SJSA1 (cell line): Measurements from ENCODE around the gene MFAP2. TPM values are rescaled to one million over a fixed set of nuclear protein-coding genes. Genes with fewer than 3 reads are reported as not detected.

Experiments
- DNase-seq, 2 experiments: peaks; one replicate each; pipeline ENCODE4 v3.0.0-alpha.2; 2015 to 2020; ENCODE audit warnings: low spot score in 2 of 2, low read depth in 1 of 2
- H3K27ac ChIP-seq: fragments of 250-450 bp; sonication (Bioruptor Pico); 2 replicates; pipeline ENCODE4 v1.5.1; 2020; ENCODE audit warnings: mild to moderate bottlenecking, moderate library complexity
- H3K27me3 ChIP-seq: fragments of 250-450 bp; sonication (Bioruptor Pico); replicated peaks from 2 replicates; pipeline ENCODE4 v1.5.1; 2020; ENCODE audit warnings: mild to moderate bottlenecking, moderate library complexity
- H3K36me3 ChIP-seq: fragments of 250-450 bp; sonication (Bioruptor Pico); 2 replicates; pipeline ENCODE4 v1.5.1; 2020; ENCODE audit warnings: mild to moderate bottlenecking
- H3K4me1 ChIP-seq: fragments of 250-450 bp; sonication (Bioruptor Pico); replicated peaks from 2 replicates; pipeline ENCODE4 v1.6.1; 2021; ENCODE audit warnings: mild to moderate bottlenecking
- H3K4me3 ChIP-seq: fragments of 250-450 bp; sonication (Bioruptor Pico); 2 replicates; pipeline ENCODE4 v1.5.1; 2020; ENCODE audit warnings: mild to moderate bottlenecking
- H3K9me3 ChIP-seq: fragments of 250-450 bp; sonication (Bioruptor Pico); replicated peaks from 2 replicates; pipeline ENCODE4 v1.5.1; 2020; ENCODE audit warnings: mild to moderate bottlenecking
- total RNA-seq: library from RNA; depleted of rRNA; stranded (reverse); fragments of >200 nt; shearing (Covaris generic); gene quantifications from 2 replicates; pipeline ENCODE4 v1.2.3, GENCODE V29; 2014

The MFAP2 gene
- total RNA-seq, 1 experiment from 2014 or later: 9.3 TPM

DNA sequence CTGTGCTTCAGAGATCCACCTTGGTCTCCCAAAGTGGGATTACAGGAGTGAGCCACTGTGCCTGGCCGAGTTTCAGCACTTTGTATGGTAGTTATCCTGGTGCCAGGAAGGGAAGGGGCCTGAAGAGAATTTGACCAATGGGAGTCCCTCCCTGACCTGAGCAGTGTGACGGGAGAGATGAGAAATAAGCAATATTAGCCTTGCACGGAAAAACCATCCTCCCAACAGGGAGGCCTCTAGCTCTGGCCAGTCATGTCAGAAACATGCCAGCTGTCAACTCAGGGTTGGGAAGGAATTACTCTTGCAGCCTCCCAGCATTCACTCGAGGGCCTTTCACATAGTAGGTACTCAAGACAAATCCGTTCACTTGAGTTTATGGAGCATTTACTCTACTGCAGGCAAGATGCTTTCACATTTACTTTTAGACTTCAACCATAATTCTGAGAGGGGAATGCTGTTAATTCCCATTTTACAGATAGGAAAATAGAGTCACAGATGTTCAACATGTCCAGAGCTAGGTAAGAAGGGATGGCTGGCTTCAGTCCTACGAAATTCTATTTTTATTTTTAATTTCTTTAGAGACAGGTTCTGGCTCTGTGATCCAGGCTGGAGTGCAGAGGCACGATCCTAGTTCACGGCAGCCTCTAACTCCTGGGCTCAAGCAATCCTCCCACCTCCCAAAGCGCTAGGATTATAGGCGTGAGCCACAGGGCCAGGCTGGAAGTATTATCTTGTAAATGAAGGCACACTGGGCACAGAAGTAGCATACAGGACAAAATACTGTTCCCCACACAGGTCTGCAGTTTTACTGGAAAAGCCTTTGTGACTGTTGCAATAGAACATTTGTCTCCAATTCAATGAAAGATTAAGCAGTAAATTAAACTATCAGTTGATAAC is 34.5 kb upstream of the MFAP2 start:
- no peak for DNase-seq
- Histone ChIP-seq H3K36me3 (peaks cover 24% of the 10 kb centered on the region), H3K4me3 (no peak overlapping the region)

DNA sequence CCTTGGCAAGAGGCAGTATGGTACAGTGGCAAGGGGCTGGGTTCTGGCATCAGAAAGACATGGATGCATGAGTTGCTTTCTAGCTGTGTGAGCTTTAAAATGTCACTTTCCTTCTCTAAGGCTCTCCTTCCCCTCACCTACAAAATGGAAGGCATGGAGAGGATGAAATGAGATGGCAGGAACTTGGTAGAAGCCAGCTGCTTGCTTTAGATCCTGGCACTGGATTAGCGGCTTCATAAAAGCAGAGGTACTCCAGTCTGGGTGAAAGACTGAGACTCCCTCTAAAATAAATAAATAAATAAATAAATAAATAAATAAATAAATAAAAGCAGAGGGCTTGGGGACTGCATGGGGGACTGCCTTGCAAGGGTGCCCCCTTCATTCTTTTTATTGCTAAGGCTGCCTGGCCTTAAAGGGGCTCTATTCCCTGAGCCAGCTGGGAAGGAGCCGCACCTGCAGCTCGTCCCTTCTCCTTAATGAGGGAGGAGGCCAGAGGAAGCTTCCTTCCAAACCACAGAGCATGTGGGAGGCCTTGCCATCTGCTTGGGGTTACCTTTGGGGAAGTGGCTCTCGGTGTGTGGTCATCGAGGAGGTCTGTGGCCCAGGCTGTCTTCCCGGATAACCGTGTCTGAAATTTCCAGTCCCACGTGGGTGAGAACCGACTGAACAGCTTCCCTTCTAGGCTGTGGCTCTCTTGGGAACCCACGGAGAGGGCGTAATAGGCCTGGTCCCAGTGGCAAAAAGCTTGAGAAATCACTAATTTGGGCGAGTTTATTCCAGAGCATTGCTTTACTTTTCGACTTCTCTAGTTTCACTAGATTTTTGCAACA is 33.3 kb upstream of the MFAP2 start:
- H3K27ac ChIP-seq: no peak overlapping the region
- H3K4me3 ChIP-seq: no peak overlapping the region

More for the DNA sequence above, 34.5 kb upstream of the MFAP2 start:
- Histone ChIP-seq H3K27me3 (no peaks in the 10 kb centered on the region), H3K9me3 (no peaks in the 10 kb centered on the region; the same call in none of the 2 replicates), H3K27ac (no peak overlapping the region), H3K4me1 (peaks cover 40% of the 10 kb centered on the region)

GRCh38 chr1:17012775-17013490 is 32.5 kb upstream of the MFAP2 start:
- no peaks in the 10 kb centered on the region; the same call in none of the 2 replicates for H3K9me3 ChIP-seq
- peaks cover 7% of the 10 kb centered on the region for H3K36me3 ChIP-seq
- DNase-seq: no peak
- H3K4me3 ChIP-seq: no peak overlapping the region
- H3K27ac ChIP-seq: no peak overlapping the region
- H3K27me3 ChIP-seq: no peaks in the 10 kb centered on the region
- peaks cover 40% of the 10 kb centered on the region for H3K4me1 ChIP-seq

More for the DNA sequence above, 33.3 kb upstream of the MFAP2 start:
- H3K4me1 ChIP-seq: peaks cover 40% of the 10 kb centered on the region
- peaks cover 13% of the 10 kb centered on the region for H3K36me3 ChIP-seq
- no peaks in the 10 kb centered on the region; the same call in none of the 2 replicates for H3K9me3 ChIP-seq
- DNase-seq: peak in 1 of 2 experiments; percentile 23
- no peaks in the 10 kb centered on the region for H3K27me3 ChIP-seq

DNA sequence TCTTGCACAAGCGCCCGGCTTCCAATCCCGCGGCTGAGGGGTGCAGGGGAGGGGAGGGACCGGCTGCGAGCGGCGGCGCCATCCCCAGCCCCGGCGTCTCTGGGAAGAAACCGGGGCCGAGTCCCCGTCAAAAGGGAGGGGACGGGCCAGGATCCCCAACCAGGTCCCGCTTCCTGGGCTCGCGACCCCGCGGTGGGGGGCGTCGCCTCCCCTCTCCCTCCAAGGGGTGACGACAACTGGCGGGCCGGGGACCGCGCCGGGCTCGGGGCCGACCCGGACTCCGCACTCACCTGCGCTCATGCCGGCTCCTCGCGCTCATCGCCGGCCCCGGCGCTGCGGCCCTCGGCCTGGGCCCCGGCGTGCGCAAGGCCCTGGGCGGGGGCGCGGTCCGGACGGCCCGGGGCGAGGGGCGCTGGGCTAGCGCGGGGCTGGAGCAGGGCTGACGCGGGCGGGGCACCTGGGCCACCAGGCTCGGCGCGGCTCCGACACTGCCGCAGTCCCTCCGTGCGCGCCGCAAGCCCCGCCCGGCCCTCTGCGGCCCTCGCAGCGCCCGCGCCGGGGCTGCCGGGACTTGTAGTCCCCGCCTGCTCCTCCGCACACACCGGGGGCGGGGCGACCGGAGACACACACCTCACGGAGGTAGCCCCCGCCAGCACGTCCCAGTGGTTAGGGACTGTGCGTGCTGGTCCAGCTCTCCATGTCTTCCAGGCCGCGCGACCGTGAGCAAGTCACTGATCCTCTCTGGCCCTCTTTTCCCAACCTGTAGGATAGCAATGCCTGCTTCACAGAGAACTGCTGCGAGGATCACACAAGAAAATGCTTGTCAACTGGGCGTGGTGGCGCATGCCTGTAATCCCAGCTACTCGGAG is 31.3 kb upstream of the MFAP2 start, which contains the start of gene ATP13A2:
TSS of gene ATP13A2 (minus strand) at position 490 of the 869 bp plus-strand sequence. CDS start at position 300, 190 bp downstream.
- peaks cover 3% of the 10 kb centered on the region for H3K36me3 ChIP-seq
- peaks cover 40% of the 10 kb centered on the region for H3K4me1 ChIP-seq
- no peaks in the 10 kb centered on the region; the same call in none of the 2 replicates for H3K9me3 ChIP-seq
- H3K27me3 ChIP-seq: no peaks in the 10 kb centered on the region
- H3K27ac ChIP-seq: no peak within 1 kb of the TSS
- DNase-seq: peak; percentile 48 to 68
- peak within 1 kb of the TSS; percentile 91 for H3K4me3 ChIP-seq

DNA sequence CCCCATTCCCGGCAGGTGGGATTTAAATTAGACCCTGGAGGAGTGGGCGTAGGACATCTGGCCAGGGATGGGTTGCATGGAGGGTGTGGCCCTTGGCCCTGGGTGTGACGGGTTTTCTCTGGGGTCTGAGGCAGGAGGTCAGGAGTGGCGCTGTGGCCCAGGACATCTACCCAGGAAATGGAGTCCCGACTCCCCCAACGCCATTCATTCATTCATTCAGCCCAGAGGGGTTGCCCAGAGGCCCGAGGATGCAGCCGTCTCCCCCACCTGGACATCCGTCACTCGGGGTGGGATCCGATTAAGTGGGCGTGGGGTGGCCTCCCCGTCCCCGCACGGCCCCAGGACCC is 30.6 kb upstream of the MFAP2 start:
- no peak for DNase-seq
- Histone ChIP-seq H3K9me3 (no peaks in the 10 kb centered on the region; the same call in 1 of the 2 replicates), H3K4me3 (peak overlapping the region; percentile 91), H3K36me3 (peaks cover 3% of the 10 kb centered on the region), H3K27ac (no peak overlapping the region), H3K27me3 (no peaks in the 10 kb centered on the region), H3K4me1 (peaks cover 34% of the 10 kb centered on the region)

GRCh38 chr1:17009706-17010105 is 29.3 kb upstream of the MFAP2 start:
- no peak overlapping the region for H3K4me3 ChIP-seq
- H3K36me3 ChIP-seq: peaks cover 9% of the 10 kb centered on the region
- no peak overlapping the region for H3K27ac ChIP-seq
- no peaks in the 10 kb centered on the region; the same call in 1 of the 2 replicates for H3K9me3 ChIP-seq
- no peaks in the 10 kb centered on the region for H3K27me3 ChIP-seq
- peaks cover 33% of the 10 kb centered on the region for H3K4me1 ChIP-seq
- no peak for DNase-seq

DNA sequence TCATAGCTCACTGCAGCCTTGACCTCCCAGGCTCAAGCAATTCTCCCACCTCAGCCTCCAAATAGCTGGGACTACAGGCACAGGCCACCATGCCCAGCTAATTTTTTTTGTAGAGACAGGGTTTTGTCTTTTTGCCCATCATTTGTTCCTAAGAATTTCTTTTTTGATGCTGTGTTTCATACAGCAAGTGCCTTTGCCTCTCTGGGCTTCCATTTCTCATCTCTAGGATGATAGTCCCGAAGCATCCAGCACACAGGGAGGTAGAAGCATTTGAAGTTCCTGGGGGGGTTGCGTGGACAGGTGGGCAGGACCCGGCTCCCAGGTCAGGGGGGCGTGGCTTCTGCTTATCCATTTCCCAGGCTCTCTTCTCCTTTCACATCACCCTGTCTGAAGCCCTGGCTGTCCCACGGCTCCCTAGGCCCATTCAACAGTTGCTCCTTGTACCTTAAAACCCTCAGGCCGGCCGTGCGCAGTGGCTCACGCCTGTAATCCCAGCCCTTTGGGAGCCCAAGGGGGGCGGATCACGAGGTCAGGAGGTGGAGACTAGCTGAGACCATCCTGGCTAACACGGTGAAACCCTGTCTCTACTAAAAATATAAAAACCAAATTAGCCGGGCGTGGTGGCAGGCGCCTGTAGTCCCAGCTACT is 27.9 kb upstream of the MFAP2 start:
- DNase-seq: no peak
- peaks cover 34% of the 10 kb centered on the region for H3K4me1 ChIP-seq
- H3K36me3 ChIP-seq: peaks cover 16% of the 10 kb centered on the region
- no peak overlapping the region for H3K27ac ChIP-seq
- no peaks in the 10 kb centered on the region; the same call in 1 of the 2 replicates for H3K9me3 ChIP-seq
- no peaks in the 10 kb centered on the region for H3K27me3 ChIP-seq
- H3K4me3 ChIP-seq: no peak overlapping the region

GRCh38 chr1:17007121-17007520 is 26.7 kb upstream of the MFAP2 start:
- Histone ChIP-seq H3K4me1 (peaks cover 27% of the 10 kb centered on the region), H3K4me3 (no peak overlapping the region), H3K27ac (no peak overlapping the region), H3K27me3 (no peaks in the 10 kb centered on the region), H3K36me3 (peaks cover 27% of the 10 kb centered on the region), H3K9me3 (no peaks in the 10 kb centered on the region; the same call in 1 of the 2 replicates)
- DNase-seq: no peak

DNA sequence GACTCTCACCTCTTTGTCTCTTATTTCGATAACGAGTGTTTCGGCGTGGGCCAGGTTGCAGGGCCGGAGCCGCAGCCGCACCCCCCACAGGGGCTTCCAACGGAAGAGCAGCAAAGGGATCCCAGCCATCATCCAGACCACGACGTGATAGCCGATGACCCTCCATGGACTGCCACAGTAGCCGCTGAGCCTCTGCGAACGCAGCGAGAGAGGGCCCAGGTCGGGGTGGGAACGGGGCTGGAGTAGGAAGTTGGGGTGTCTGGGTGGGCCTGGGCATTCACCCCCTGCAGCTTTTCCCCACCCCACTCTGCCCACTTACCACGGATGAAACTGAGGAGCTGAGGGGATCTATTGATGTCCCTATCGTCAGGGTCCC is 24.9 kb upstream of the MFAP2 start:
- peaks cover 10% of the 10 kb centered on the region for H3K4me1 ChIP-seq
- H3K4me3 ChIP-seq: no peak overlapping the region
- H3K36me3 ChIP-seq: peaks cover 31% of the 10 kb centered on the region
- no peak for DNase-seq
- no peaks in the 10 kb centered on the region for H3K9me3 ChIP-seq
- no peaks in the 10 kb centered on the region for H3K27me3 ChIP-seq
- no peak overlapping the region for H3K27ac ChIP-seq

GRCh38 chr1:17004466-17005364 is 24.3 kb upstream of the MFAP2 start:
- Histone ChIP-seq H3K4me3 (no peak overlapping the region), H3K36me3 (peaks cover 31% of the 10 kb centered on the region), H3K27me3 (no peaks in the 10 kb centered on the region), H3K9me3 (no peaks in the 10 kb centered on the region), H3K4me1 (peaks cover 8% of the 10 kb centered on the region), H3K27ac (no peak overlapping the region)
- no peak for DNase-seq

- Histone ChIP-seq H3K4me3 (no peak overlapping the region), H3K36me3 (peaks cover 31% of the 10 kb centered on the region), H3K27me3 (no peaks in the 10 kb centered on the region), H3K9me3 (no peaks in the 10 kb centered on the region), H3K4me1 (peaks cover 8% of the 10 kb centered on the region), H3K27ac (no peak overlapping the region)
- no peak for DNase-seq
Measured at GRCh38 chr1:17002524-17002902, 22.1 kb upstream of the MFAP2 start.
